Karpas-422 (cell line): ENCODE results near the gene FRMD4B. TPM values are rescaled to one million over a fixed set of nuclear protein-coding genes. Genes with fewer than 3 reads are reported as not detected.

ENCODE experiments used
- DNase-seq: peaks from one replicate; pipeline ENCODE4 v3.0.0-alpha.2; 2015
- H2AFZ ChIP-seq: fragments of 200-600 bp; sonication (generic); 2 replicates; pipeline ENCODE4 v1.6.1; 2014; ENCODE audit warnings: antibody characterized with exemption, low read length, mixed read lengths
- H3K27ac ChIP-seq: fragments of 200-600 bp; sonication (generic); 2 replicates; pipeline ENCODE4 v1.5.1; 2014; ENCODE audit warnings: mild to moderate bottlenecking, low read length, moderate library complexity
- H3K27me3 ChIP-seq: fragments of 200-600 bp; sonication (generic); 2 replicates; pipeline ENCODE4 v1.6.1; 2014; ENCODE audit warnings: low read length, mixed read lengths
- H3K36me3 ChIP-seq: fragments of 200-600 bp; sonication (generic); 2 replicates; pipeline ENCODE4 v1.6.1; 2014; ENCODE audit warnings: low read length, mixed read lengths; ENCODE audit not compliant: insufficient read depth
- H3K4me1 ChIP-seq: fragments of 200-600 bp; sonication (generic); 2 replicates; pipeline ENCODE4 v1.6.1; 2014; ENCODE audit warnings: mild to moderate bottlenecking, low read length, mixed read lengths
- H3K4me2 ChIP-seq: fragments of 200-600 bp; sonication (generic); 2 replicates; pipeline ENCODE4 v1.6.1; 2014; ENCODE audit warnings: low read length, low read depth, mild to moderate bottlenecking; ENCODE audit not compliant: poor library complexity, severe bottlenecking
- H3K4me3 ChIP-seq: fragments of 200-600 bp; sonication (generic); 2 replicates; pipeline ENCODE4 v1.5.1; 2014; ENCODE audit warnings: mild to moderate bottlenecking, antibody characterized with exemption, low read length, mixed read lengths
- H3K79me2 ChIP-seq: fragments of 200-600 bp; sonication (generic); 2 replicates; pipeline ENCODE4 v1.6.1; 2014; ENCODE audit warnings: mild to moderate bottlenecking, low read length, mixed read lengths
- H3K9ac ChIP-seq: fragments of 200-600 bp; sonication (generic); 2 replicates; pipeline ENCODE4 v1.6.0; 2014; ENCODE audit warnings: low read length
- H3K9me2 ChIP-seq: fragments of 200-600 bp; sonication (generic), shearing (Covaris generic); replicated peaks from 2 replicates; pipeline ENCODE4 v1.6.0; 2014; ENCODE audit warnings: mild to moderate bottlenecking, low read length, moderate library complexity; ENCODE audit not compliant: insufficient read depth
- H3K9me3 ChIP-seq: fragments of 300-700, 200-600 bp; sonication (generic); 2 replicates; pipeline ENCODE4 v1.6.1; 2014; ENCODE audit warnings: low read length, mixed read lengths
- H4K20me1 ChIP-seq: fragments of 200-600 bp; sonication (generic); 2 replicates; pipeline ENCODE4 v1.6.1; 2014; ENCODE audit warnings: mild to moderate bottlenecking, antibody characterized with exemption, low read length, low read depth; ENCODE audit not compliant: insufficient read depth
- total RNA-seq: library from RNA; depleted of rRNA; stranded (reverse); fragments of >200 nt; shearing (Covaris generic); gene quantifications from 2 replicates; pipeline ENCODE4 v1.2.3, GENCODE V29; 2014; ENCODE audit warnings: low replicate concordance

The FRMD4B gene
- total RNA-seq, 1 experiment from 2014 or later: not detected

GRCh38 chr3:69255928-69256327 is 130.0 kb downstream of the FRMD4B start:
- no peak overlapping the region for H3K9ac ChIP-seq
- H3K9me2 ChIP-seq: no peaks in the 10 kb centered on the region
- no peaks in the 10 kb centered on the region for H3K79me2 ChIP-seq
- no peak overlapping the region for H3K4me3 ChIP-seq
- no peak overlapping the region for H2AFZ ChIP-seq
- no peak for DNase-seq
- no peaks in the 10 kb centered on the region for H3K27me3 ChIP-seq
- H4K20me1 ChIP-seq: no peaks in the 10 kb centered on the region
- no peak overlapping the region for H3K27ac ChIP-seq
- no peaks in the 10 kb centered on the region for H3K4me1 ChIP-seq
- H3K9me3 ChIP-seq: no peaks in the 10 kb centered on the region
- no peak overlapping the region for H3K4me2 ChIP-seq
- H3K36me3 ChIP-seq: no peaks in the 10 kb centered on the region

- H3K4me2 ChIP-seq: no peak overlapping the region
- no peaks in the 10 kb centered on the region for H3K4me1 ChIP-seq
- H3K27ac ChIP-seq: no peak overlapping the region
- H3K9me3 ChIP-seq: no peaks in the 10 kb centered on the region
- H3K79me2 ChIP-seq: no peaks in the 10 kb centered on the region
- H3K36me3 ChIP-seq: no peaks in the 10 kb centered on the region
- H3K4me3 ChIP-seq: no peak overlapping the region
- H3K9ac ChIP-seq: no peak overlapping the region
- no peaks in the 10 kb centered on the region for H3K9me2 ChIP-seq
- no peak for DNase-seq
- H2AFZ ChIP-seq: no peak overlapping the region
- no peaks in the 10 kb centered on the region for H4K20me1 ChIP-seq
- no peaks in the 10 kb centered on the region for H3K27me3 ChIP-seq
These were observed 131.5 kb downstream of the FRMD4B start for GRCh38 chr3:69254351-69254750.

- Histone ChIP-seq H3K9me3 (no peaks in the 10 kb centered on the region), H3K27me3 (no peaks in the 10 kb centered on the region), H3K79me2 (no peaks in the 10 kb centered on the region), H4K20me1 (no peaks in the 10 kb centered on the region), H3K9ac (no peak overlapping the region), H3K27ac (no peak overlapping the region), H3K9me2 (no peaks in the 10 kb centered on the region), H3K4me2 (no peak overlapping the region), H2AFZ (no peak overlapping the region), H3K4me1 (no peaks in the 10 kb centered on the region), H3K4me3 (no peak overlapping the region), H3K36me3 (no peaks in the 10 kb centered on the region)
- DNase-seq: no peak
These were observed 133.3 kb downstream of the FRMD4B start for GRCh38 chr3:69252631-69253030.

GRCh38 chr3:69252141-69252540 is 133.7 kb downstream of the FRMD4B start:
- H3K9me3 ChIP-seq: no peaks in the 10 kb centered on the region
- no peak overlapping the region for H3K9ac ChIP-seq
- H3K36me3 ChIP-seq: no peaks in the 10 kb centered on the region
- no peak for DNase-seq
- H3K27me3 ChIP-seq: no peaks in the 10 kb centered on the region
- H4K20me1 ChIP-seq: no peaks in the 10 kb centered on the region
- no peak overlapping the region for H3K4me3 ChIP-seq
- no peak overlapping the region for H2AFZ ChIP-seq
- no peak overlapping the region for H3K4me2 ChIP-seq
- no peak overlapping the region for H3K27ac ChIP-seq
- H3K79me2 ChIP-seq: no peaks in the 10 kb centered on the region
- no peaks in the 10 kb centered on the region for H3K4me1 ChIP-seq
- H3K9me2 ChIP-seq: no peaks in the 10 kb centered on the region

GRCh38 chr3:69251078-69251805 is 134.6 kb downstream of the FRMD4B start:
- Histone ChIP-seq H3K27ac (no peak overlapping the region), H2AFZ (no peak overlapping the region), H3K9me2 (no peaks in the 10 kb centered on the region), H3K36me3 (no peaks in the 10 kb centered on the region), H3K4me1 (no peaks in the 10 kb centered on the region), H3K4me3 (no peak overlapping the region), H3K27me3 (no peaks in the 10 kb centered on the region), H3K4me2 (no peak overlapping the region), H3K9ac (no peak overlapping the region), H4K20me1 (no peaks in the 10 kb centered on the region), H3K9me3 (no peaks in the 10 kb centered on the region), H3K79me2 (no peaks in the 10 kb centered on the region)
- no peak for DNase-seq

- Histone ChIP-seq H3K9me3 (no peaks in the 10 kb centered on the region), H2AFZ (no peak overlapping the region), H3K4me3 (no peak overlapping the region)
These were observed 135.9 kb downstream of the FRMD4B start for GRCh38 chr3:69250014-69250413.

GRCh38 chr3:69249001-69249400 is 136.9 kb downstream of the FRMD4B start:
- no peak for DNase-seq
- H3K27ac ChIP-seq: no peak overlapping the region
- no peaks in the 10 kb centered on the region for H3K9me2 ChIP-seq
- H3K36me3 ChIP-seq: no peaks in the 10 kb centered on the region
- H3K79me2 ChIP-seq: no peaks in the 10 kb centered on the region
- no peaks in the 10 kb centered on the region for H4K20me1 ChIP-seq
- no peaks in the 10 kb centered on the region for H3K27me3 ChIP-seq
- H3K4me1 ChIP-seq: no peaks in the 10 kb centered on the region
- no peak overlapping the region for H2AFZ ChIP-seq
- no peak overlapping the region for H3K4me2 ChIP-seq
- no peaks in the 10 kb centered on the region for H3K9me3 ChIP-seq
- no peak overlapping the region for H3K4me3 ChIP-seq
- H3K9ac ChIP-seq: no peak overlapping the region

More at GRCh38 chr3:69250014-69250413, 135.9 kb downstream of the FRMD4B start:
- Histone ChIP-seq H3K27ac (no peak overlapping the region), H3K79me2 (no peaks in the 10 kb centered on the region), H3K4me2 (no peak overlapping the region), H3K36me3 (no peaks in the 10 kb centered on the region), H4K20me1 (no peaks in the 10 kb centered on the region), H3K9ac (no peak overlapping the region), H3K4me1 (no peaks in the 10 kb centered on the region), H3K9me2 (no peaks in the 10 kb centered on the region), H3K27me3 (no peaks in the 10 kb centered on the region)
- no peak for DNase-seq

GRCh38 chr3:69248436-69248835 is 137.5 kb downstream of the FRMD4B start:
- Histone ChIP-seq H2AFZ (no peak overlapping the region), H3K27me3 (no peaks in the 10 kb centered on the region), H3K36me3 (no peaks in the 10 kb centered on the region), H4K20me1 (no peaks in the 10 kb centered on the region), H3K9me3 (no peaks in the 10 kb centered on the region), H3K4me2 (no peak overlapping the region), H3K9me2 (no peaks in the 10 kb centered on the region), H3K4me1 (no peaks in the 10 kb centered on the region), H3K4me3 (no peak overlapping the region), H3K79me2 (no peaks in the 10 kb centered on the region), H3K9ac (no peak overlapping the region), H3K27ac (no peak overlapping the region)
- DNase-seq: no peak
